HCT116 (cell line): ENCODE data around the gene GUSB. TPM values are rescaled to one million over a fixed set of nuclear protein-coding genes. Genes with fewer than 3 reads are reported as not detected.

Source experiments
- ATAC-seq: fragments of 200-7000 bp; cut with Tn5 transposase; 2 replicates; pipeline ENCODE4 v1.9.1; 2020; ENCODE audit warnings: mild to moderate bottlenecking, moderate library complexity
- BruUV-seq: library from RNA; stranded (reverse); fragments of 400-500 nt; replicated peaks from 2 replicates; lab custom pipeline; 2021; lab: Mats Ljungman, UMichigan
- CTCF ChIA-PET: fragments of 300-600 bp; sonication (Branson Sonifier 250); formaldehyde crosslinking; loops from one replicate; lab custom pipeline; 2021; ENCODE audit warnings: antibody characterized with exemption; lab: Charles Lee
- POLR2A ChIA-PET: fragments of 300-600, 350-600 bp; sonication (Branson Sonifier 250); formaldehyde crosslinking; loops from one replicate; lab custom pipeline; 2021; ENCODE audit warnings: antibody characterized with exemption; lab: Charles Lee
- RAD21 ChIA-PET, 2 experiments: fragments of 300-600 bp; sonication (Branson Sonifier 250); formaldehyde crosslinking; loops; one replicate each; lab custom pipeline; 2023; ENCODE audit warnings: low total read pairs in 2 of 2; ENCODE audit not compliant: uncharacterized antibody in 2 of 2, unreplicated experiment in 2 of 2, low non-redundant PET in 1 of 2; lab: Charles Lee
- DNase-seq: peaks from one replicate; pipeline ENCODE4 v3.0.0-alpha.2; 2010; ENCODE audit warnings: low read depth, low spot score
- H2AFZ ChIP-seq: fragments of 200-600 bp; shearing (Covaris generic), sonication (generic); 2 replicates; pipeline ENCODE4 v1.6.1; 2017; ENCODE audit warnings: low read depth, mixed run types, mixed read lengths, antibody characterized with exemption, low read length; ENCODE audit not compliant: poor library complexity, severe bottlenecking
- H3K27ac ChIP-seq: 2 replicates; pipeline ENCODE4 v1.5.1; 2012; ENCODE audit warnings: low read depth, low read length
- H3K27me3 ChIP-seq: fragments of 200-600 bp; sonication (generic); 2 replicates; pipeline ENCODE4 v1.6.1; 2016; ENCODE audit warnings: mixed run types, low read length, mixed read lengths; ENCODE audit not compliant: insufficient read depth
- H3K36me3 ChIP-seq, 2 experiments: fragments of 200-500 bp in 1 of 2; fragments of 200-600 bp in 1 of 2; sonication (Bioruptor generic) in 1 of 2; sonication (generic) in 1 of 2; 2 replicates each; pipeline versions ENCODE4 v1.5.1 to v1.6.1; 2014 to 2016; ENCODE audit warnings: low read length in 2 of 2, inconsistent platforms in 1 of 2, mixed read lengths in 1 of 2, mixed run types in 1 of 2; ENCODE audit not compliant: insufficient read depth in 2 of 2, control insufficient read depth in 1 of 2
- H3K4me1 ChIP-seq, 2 experiments: fragments of 200-600 bp in 1 of 2; sonication (generic) in 1 of 2; 2 replicates each; pipeline versions ENCODE4 v1.5.1 to v1.6.1; 2012 to 2017; ENCODE audit warnings: low read length in 2 of 2, inconsistent platforms in 1 of 2, mild to moderate bottlenecking in 1 of 2, mixed read lengths in 1 of 2, mixed run types in 1 of 2, moderate library complexity in 1 of 2; ENCODE audit not compliant: insufficient read depth in 2 of 2, control insufficient read depth in 1 of 2
- H3K4me2 ChIP-seq: fragments of 200-600 bp; sonication (generic); 2 replicates; pipeline ENCODE4 v1.6.1; 2017; ENCODE audit warnings: mixed run types, low read length, mixed read lengths
- H3K4me3 ChIP-seq, 2 experiments: fragments of 200-600 bp in 1 of 2; sonication (generic) in 1 of 2; replicated peaks in 1 of 2; 2 replicates each; pipeline ENCODE4 v1.5.1; 2011 to 2016; ENCODE audit warnings: low read length in 2 of 2, control low read depth in 1 of 2, low read depth in 1 of 2, mild to moderate bottlenecking in 1 of 2, mixed read lengths in 1 of 2, mixed run types in 1 of 2
- H3K79me2 ChIP-seq: fragments of 200-600 bp; sonication (generic); 2 replicates; pipeline ENCODE4 v1.6.1; 2017; ENCODE audit warnings: mild to moderate bottlenecking, mixed run types, low read length, moderate library complexity, mixed read lengths; ENCODE audit not compliant: insufficient read depth
- H3K9ac ChIP-seq: fragments of 200-600 bp; sonication (generic); 2 replicates; pipeline ENCODE4 v1.6.1; 2016; ENCODE audit warnings: low read length, mixed read lengths
- H3K9me2 ChIP-seq: fragments of 200-600 bp; sonication (generic), shearing (Covaris generic); 2 replicates; pipeline ENCODE4 v1.6.1; 2017; ENCODE audit warnings: mixed run types, mild to moderate bottlenecking, moderate library complexity; ENCODE audit not compliant: insufficient read depth
- H3K9me3 ChIP-seq, 2 experiments: fragments of 200-500 bp in 1 of 2; fragments of 200-600 bp in 1 of 2; sonication (Bioruptor generic) in 1 of 2; sonication (generic) in 1 of 2; 2 replicates each; pipeline ENCODE4 v1.6.1; 2014 to 2017; ENCODE audit warnings: low read length in 2 of 2, mixed read lengths in 2 of 2, inconsistent platforms in 1 of 2, low read depth in 1 of 2, mild to moderate bottlenecking in 1 of 2, mixed run types in 1 of 2, moderate library complexity in 1 of 2; ENCODE audit not compliant: control insufficient read depth in 1 of 2, insufficient read depth in 1 of 2
- H4K20me1 ChIP-seq: fragments of 200-600 bp; sonication (generic), shearing (Covaris generic); 2 replicates; pipeline ENCODE4 v1.6.1; 2017; ENCODE audit warnings: mixed run types, mild to moderate bottlenecking, moderate library complexity; ENCODE audit not compliant: insufficient read depth
- ATF3 ChIP-seq: IDR thresholded peaks from 2 replicates; pipeline ENCODE4 v1.6.1; 2012
- POLR2A ChIP-seq: IDR thresholded peaks from 2 replicates; pipeline ENCODE4 v1.7.0; 2011; ENCODE audit warnings: borderline replicate concordance; ENCODE audit not compliant: insufficient read depth, insufficient read length; ENCODE audit errors: extremely low read depth
- SP1 ChIP-seq: IDR thresholded peaks from 2 replicates; pipeline ENCODE4 v1.6.1; 2012; ENCODE audit warnings: low read depth
- SRF ChIP-seq: IDR thresholded peaks from 2 replicates; pipeline ENCODE4 v1.6.1; 2012; ENCODE audit warnings: low read depth
- TCF7L2 ChIP-seq: IDR thresholded peaks from 2 replicates; pipeline ENCODE4 v1.7.0; 2011; ENCODE audit warnings: borderline replicate concordance, inconsistent platforms; ENCODE audit not compliant: insufficient read depth, insufficient read length; ENCODE audit errors: extremely low read depth
- ZBTB33 ChIP-seq: IDR thresholded peaks from 2 replicates; pipeline ENCODE4 v1.6.1; 2011; ENCODE audit warnings: mild to moderate bottlenecking, low read length, moderate library complexity; ENCODE audit not compliant: insufficient replicate concordance; ENCODE audit errors: extremely low read depth
- ZNF274 ChIP-seq: fragments of 200-500 bp; sonication (Bioruptor generic); IDR thresholded peaks from 2 replicates; pipeline ENCODE4 v1.6.1; 2014; ENCODE audit warnings: mild to moderate bottlenecking, low read depth, low read length, inconsistent platforms
- intact Hi-C: fragments of 100-400 bp; cut with micrococcal nuclease; formaldehyde crosslinking; loops from 2 replicates; pipeline ENCODE4 v1.10.0; 2022
- total RNA-seq: library from RNA; stranded (reverse); gene quantifications from one replicate; pipeline ENCODE4 v1.2.1, GENCODE V29; 2021; ENCODE audit not compliant: unreplicated experiment
- TF ChIP-seq, protein P1 (sequence below): IDR thresholded peaks from 2 replicates; pipeline ENCODE4 v1.6.1; 2012

GUSB gene
- total RNA-seq, 1 experiment from 2014 or later: 31.5 TPM

GRCh38 chr7:65938336-65938895, 43.6 kb downstream of the GUSB start:
- Histone ChIP-seq H3K9me3 (no peaks in the 10 kb centered on the region), H4K20me1 (peaks cover 1% of the 10 kb centered on the region; the same call in 1 of the 2 replicates), H2AFZ (no peak overlapping the region), H3K4me1 (no peaks in the 10 kb centered on the region), H3K4me3 (no peak overlapping the region), H3K27me3 (no peaks in the 10 kb centered on the region), H3K9ac (no peak overlapping the region), H3K79me2 (peaks cover 47% of the 10 kb centered on the region), H3K27ac (no peak overlapping the region), H3K4me2 (no peak overlapping the region), H3K9me2 (no peaks in the 10 kb centered on the region), H3K36me3 (no peaks in the 10 kb centered on the region)
- DNase-seq: no peak
- ATAC-seq: no peak
- BruUV-seq: no TSS peak
- TF ChIP-seq SRF (no peak), ZNF274 (no peak), ATF3 (no peak), POLR2A (no peak), SP1 (no peak), TCF7L2 (no peak), ZBTB33 (no peak)
- TF ChIP-seq, protein P1, sequence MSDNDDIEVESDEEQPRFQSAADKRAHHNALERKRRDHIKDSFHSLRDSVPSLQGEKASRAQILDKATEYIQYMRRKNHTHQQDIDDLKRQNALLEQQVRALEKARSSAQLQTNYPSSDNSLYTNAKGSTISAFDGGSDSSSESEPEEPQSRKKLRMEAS: no peak
- intact Hi-C loops: no loop called here
- RAD21 ChIA-PET: no interaction called here
- POLR2A ChIA-PET: no interaction called here
- CTCF ChIA-PET: no interaction called here
